GM18867 (cell line): ENCODE results near the gene SNRNP70.
"Not testable (repeated sequence)": the region's sequence is repeated elsewhere in the genome, so short reads cannot be mapped to it uniquely, and the experiment has no call there.

Source experiments
- ATAC-seq: cut with Tn5 transposase; IDR thresholded peaks from one replicate; pipeline ENCODE4 v1.9.1; 2021; ENCODE audit warnings: mild to moderate bottlenecking, moderate library complexity; ENCODE audit not compliant: unreplicated experiment

SNRNP70 gene

DNA sequence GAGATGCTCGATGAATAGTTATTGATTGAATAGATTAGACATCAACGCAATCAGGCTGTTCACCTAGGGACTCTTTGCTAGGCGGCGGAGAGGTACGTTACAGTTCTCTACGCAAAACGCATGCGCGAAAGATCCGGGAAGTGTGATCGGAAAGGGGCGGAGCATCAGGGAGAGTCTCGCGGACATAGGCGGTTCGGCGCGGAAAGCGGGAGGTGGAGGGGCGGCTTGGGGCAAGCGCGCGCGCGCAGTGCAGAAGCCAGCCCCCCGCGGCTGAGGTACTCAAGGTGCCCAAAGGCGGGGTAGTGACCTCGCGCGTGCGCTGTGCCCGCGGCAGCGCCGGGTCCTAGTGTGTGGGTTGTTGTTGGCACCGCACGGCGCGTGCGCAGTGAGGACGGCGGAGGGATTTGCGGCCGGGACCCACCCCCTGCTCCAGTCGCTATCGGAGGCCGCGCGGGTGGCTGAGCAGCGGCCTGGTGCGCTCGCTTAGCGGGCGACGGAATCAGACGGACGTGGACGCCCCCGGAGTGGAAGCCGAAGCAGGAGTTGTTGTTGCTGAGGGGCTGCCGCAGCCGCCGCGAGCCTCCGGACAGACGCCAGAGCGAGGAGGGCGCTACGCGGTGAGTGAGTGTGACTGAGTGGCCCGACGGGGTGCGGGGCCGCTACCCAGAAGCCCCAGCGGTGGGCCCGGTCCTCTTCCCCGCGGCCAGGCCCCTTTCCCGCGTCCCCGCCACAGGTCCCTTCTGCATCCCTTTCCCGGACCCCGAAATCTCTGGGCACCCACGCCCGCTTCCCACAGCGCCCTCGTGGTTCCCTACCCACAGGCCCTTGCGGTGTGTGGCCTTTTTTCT lies at the start of gene SNRNP70:
Gene SNRNP70, plus strand, starts transcription at position 432 of the 848 bp plus-strand sequence. CDS start 964 bp downstream, outside the sequence.
- peak; percentile 91 for ATAC-seq

- ATAC-seq = not testable (repeated sequence)
Measured at GRCh38 chr19:49036815-49037214, 48.4 kb upstream of the SNRNP70 start, which contains the start of gene CGB1. CGB1 (minus strand) TSS chr19:49036895; CDS start chr19:49036711, 184 bp downstream.

GRCh38 chr19:49038111-49038510 lies 47.1 kb upstream of the SNRNP70 start:
- ATAC-seq = not testable (repeated sequence)

- ATAC-seq = not testable (repeated sequence)
Measured at GRCh38 chr19:49038557-49039276, 46.5 kb upstream of the SNRNP70 start.

- not testable (repeated sequence) for ATAC-seq
Measured at GRCh38 chr19:49039736-49040135, 45.5 kb upstream of the SNRNP70 start.

GRCh38 chr19:49042177-49042576 lies 43.1 kb upstream of the SNRNP70 start:
- ATAC-seq = no peak

GRCh38 chr19:49042666-49043065 lies 42.6 kb upstream of the SNRNP70 start:
- ATAC-seq = not testable (repeated sequence)

GRCh38 chr19:49043548-49043947 lies 41.7 kb upstream of the SNRNP70 start, which contains the start of gene CGB5:
CGB5 (plus strand) TSS chr19:49043848; CDS start chr19:49044210, 362 bp downstream.
- ATAC-seq = not testable (repeated sequence)

- ATAC-seq = not testable (repeated sequence)
Measured at GRCh38 chr19:49049011-49049410, 36.2 kb upstream of the SNRNP70 start, which contains the start of gene CGB8. CGB8 (minus strand) TSS chr19:49049111; CDS start chr19:49048739, 372 bp downstream.

- not testable (repeated sequence) for ATAC-seq
Measured at GRCh38 chr19:49049834-49050233, 35.4 kb upstream of the SNRNP70 start.

DNA sequence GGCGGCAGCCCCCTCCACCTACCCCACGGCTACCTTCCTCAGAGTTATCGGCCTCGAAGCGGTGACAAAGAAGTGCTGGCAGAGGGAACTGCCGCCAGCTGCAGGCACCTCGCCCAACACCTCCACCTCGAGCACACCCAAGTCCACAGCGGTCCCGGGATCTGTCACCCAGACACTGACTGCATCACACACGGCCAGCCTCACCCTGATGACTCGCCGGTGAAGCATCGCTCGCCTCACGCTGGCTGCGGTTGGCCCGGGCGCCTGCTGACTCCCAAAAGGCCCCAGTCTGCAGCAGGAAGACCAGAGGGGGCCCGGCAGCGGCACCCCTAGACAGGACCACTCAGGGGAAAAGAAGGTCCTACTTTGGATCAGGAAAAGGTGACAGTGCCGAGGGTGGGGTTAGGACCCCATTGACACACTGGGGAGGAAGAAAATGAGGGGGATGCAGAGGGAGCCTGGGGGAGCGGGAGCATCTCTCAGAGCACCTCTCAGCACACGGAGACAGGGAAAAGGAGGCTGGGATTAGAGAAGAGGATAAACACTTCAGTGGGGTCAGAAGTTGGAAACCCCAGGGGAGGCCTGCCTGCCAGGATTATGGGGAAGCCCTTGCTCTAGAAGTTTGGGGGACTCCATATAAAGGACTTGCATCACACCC lies 34.7 kb upstream of the SNRNP70 start:
- not testable (repeated sequence) for ATAC-seq

DNA sequence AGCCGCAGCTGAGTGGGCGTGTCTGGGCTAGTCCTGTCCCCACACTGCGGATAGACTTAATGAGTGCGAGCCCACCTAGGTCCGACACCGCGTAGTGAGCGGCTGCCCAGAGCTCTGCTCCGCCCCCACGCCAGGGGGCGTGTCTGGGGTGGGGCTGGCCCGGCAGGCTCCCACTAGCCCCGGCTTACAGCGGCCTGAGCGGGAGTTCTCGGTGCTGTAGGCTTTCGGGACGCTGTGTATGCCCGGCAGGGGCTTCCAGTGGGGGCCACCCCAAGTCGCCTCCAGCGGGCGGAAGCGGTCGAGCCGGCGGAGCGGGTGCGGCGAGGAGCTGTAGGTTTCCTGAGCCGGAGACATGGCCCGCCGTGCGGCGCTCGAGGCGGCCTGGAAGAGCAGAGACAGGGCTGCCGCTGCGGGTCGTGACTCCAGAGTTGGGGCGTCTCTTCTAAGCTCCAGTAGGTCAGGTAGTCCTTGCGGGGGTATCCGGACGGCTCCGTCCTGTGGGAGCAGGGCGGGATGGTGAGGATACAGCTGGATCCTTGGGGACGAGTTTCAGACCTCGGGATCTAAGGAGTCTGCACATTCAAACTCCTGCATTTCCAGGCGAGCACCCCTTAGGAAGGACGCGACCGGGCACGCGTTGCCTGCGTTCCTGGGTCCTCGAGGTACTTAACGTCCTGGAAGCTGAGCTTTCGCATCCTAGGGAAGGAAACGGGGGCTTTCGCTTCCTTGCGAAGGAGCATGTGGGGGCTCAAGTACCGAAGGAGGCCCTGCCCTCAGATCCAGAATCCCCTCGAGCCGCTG lies 28.9 kb upstream of the SNRNP70 start:
- ATAC-seq = peak; percentile 44

- not testable (repeated sequence) for ATAC-seq
Measured at GRCh38 chr19:49056902-49057596, 28.2 kb upstream of the SNRNP70 start.

DNA sequence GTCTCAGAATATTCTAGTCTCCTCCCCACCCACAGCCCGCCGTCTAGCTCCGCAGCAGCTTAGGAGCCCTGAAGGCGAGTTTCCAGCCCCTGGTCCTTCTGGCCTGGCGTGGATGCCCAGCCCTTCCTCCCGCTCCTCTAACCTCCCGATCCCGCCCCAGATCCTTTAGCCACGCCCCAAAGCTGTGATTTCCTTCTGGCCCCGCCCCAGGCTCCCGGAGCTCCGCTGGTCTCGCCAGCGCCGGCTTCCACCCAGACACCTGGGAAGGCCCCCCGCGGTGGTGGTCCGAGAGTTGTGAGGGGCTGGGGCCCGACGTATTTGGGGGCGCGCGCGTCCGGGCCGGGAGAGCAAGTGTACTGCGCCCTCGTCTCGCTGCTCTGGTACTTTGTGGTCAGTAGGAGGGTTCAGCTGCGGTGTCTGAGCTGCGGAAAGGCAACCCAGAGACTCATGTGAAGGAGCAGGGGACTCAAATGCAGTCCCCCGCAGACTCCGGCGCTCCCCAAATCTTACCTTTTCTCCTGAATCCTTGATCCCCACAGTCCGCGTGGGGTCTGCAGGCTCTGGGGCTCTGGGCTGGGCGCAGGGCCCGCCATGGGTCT lies 27.5 kb upstream of the SNRNP70 start, which contains the start of gene CGB7:
Gene CGB7, minus strand, starts transcription at position 114 of the 599 bp plus-strand sequence. CDS start 2,374 bp downstream, outside the sequence.
- no peak for ATAC-seq

GRCh38 chr19:49058562-49058961 lies 26.7 kb upstream of the SNRNP70 start:
- no peak for ATAC-seq

DNA sequence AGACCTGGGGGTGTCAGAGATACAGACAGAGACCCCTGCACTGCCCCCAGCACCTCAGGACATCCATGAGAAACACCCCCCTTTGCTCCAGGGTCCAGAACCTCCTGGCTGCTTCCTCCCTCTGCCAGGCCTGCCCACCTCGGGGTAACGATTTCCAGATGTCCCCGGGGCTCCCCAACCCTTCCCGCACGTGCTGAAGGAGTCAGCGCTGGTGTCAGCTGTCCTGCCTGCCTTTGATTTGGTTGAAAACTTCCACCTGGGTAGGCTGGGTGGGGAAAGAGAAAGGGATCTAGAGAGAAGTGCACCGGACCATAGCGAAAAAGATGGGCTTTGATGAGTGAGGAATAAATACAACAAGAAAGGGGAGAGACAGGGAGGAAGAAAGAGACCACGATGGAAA lies 26.2 kb upstream of the SNRNP70 start:
- ATAC-seq = no peak

DNA sequence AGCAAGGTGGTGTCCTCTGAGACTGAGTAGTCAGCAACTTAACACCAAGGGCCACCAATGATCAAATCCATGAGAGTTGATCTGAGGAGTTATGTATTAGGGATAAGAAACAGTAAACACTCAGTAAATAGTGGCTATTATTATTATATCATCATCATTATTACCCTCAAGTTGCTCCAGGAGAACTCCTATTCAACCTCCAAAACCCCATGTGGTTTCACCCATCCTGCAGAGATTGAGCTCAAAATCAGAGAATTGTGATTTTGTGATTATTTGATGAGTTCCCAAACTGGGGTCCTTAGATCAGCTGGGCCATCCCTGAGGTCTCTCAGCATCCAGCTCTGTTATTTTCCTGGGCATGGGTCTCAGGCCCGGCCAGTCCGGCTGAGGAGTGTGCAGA lies 24.3 kb upstream of the SNRNP70 start:
- ATAC-seq = no peak

DNA sequence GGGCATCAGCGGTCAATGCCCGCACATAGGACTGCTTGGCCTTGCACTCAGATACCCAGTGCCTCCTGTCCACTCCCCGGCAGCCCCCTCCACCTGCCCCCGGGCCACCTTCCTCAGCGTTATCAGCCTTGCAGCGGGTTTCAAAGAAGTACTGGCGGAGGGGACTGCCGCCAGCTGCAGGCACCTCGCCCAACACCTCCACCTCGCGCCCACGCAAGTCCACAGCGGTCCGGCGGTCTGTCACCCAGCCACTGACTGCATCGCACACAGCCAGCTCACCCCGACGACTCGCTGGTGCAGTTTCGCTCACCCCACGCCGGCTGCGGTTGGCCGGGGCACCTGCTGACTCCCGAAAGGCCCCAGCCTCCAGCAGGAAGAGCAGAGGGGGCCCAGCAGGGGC lies 23.8 kb upstream of the SNRNP70 start:
- ATAC-seq = peak; percentile 68

DNA sequence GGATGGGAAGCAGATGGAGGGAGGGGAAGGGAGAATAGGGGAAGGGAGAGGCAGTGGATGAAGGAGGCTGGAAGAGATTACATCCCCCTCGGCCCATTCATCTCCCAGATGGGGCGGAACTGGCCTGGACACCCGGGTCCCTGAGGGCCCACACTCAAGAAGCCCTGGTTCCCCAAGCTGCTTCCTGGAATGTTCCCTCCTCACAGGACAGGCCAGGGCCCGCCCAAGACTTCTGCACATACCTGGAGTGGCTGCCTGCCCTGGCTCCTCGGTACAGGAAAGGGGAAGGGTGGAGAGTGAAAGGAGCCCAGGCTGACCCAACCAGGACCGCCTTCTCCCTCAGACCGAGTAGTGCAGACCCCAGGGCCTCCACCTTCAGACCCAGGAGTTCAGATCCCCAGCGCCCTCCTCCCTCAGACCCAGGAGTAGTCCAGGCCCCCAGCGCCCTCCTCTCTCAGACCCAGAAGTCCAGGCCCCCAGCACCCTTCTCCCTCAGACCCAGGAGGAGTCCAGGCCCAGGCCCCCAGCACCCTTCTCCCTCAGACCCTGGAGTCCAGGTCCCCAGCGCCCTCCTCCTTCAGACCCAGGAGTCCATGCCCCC lies 21.1 kb upstream of the SNRNP70 start:
- ATAC-seq = no peak
